Measurements from ENCODE around the gene EN1.

DNA sequence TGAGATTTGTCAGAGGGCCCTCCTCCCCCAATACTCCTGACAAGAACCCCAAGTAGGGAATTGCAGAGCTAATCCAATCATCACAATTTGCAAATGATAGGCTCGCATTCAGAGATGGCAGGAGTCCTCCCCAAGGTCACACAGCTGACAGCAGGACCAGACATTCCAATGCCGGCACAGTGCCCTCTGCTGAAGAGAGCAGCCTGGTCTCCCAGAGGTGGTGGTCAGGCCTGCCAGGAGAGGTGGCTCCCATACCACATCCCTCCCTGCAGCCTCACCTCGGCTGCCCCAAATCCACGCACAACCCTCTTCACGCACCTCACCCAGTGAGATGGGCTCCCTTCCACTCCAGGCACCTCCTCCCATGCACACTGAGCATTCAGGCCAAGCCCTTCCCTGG, 25.4 kb downstream of the EN1 start:
- TF ChIP-seq, protein P1, sequence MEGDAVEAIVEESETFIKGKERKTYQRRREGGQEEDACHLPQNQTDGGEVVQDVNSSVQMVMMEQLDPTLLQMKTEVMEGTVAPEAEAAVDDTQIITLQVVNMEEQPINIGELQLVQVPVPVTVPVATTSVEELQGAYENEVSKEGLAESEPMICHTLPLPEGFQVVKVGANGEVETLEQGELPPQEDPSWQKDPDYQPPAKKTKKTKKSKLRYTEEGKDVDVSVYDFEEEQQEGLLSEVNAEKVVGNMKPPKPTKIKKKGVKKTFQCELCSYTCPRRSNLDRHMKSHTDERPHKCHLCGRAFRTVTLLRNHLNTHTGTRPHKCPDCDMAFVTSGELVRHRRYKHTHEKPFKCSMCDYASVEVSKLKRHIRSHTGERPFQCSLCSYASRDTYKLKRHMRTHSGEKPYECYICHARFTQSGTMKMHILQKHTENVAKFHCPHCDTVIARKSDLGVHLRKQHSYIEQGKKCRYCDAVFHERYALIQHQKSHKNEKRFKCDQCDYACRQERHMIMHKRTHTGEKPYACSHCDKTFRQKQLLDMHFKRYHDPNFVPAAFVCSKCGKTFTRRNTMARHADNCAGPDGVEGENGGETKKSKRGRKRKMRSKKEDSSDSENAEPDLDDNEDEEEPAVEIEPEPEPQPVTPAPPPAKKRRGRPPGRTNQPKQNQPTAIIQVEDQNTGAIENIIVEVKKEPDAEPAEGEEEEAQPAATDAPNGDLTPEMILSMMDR (IDR thresholded peaks at IDR 0.05) = no peak
- TF ChIP-seq POLR2A (IDR thresholded peaks at IDR 0.05) = no peak
- TF ChIP-seq POLR2AphosphoS5 (IDR thresholded peaks at IDR 0.05) = no peak
- no peak for TF ChIP-seq EP300 (IDR thresholded peaks at IDR 0.05)
